SU-DHL-6 (cell line): Measurements from ENCODE around the gene NEB.
"Not testable (repeated sequence)": the region's sequence is repeated elsewhere in the genome, so short reads cannot be mapped to it uniquely, and the experiment has no call there.

Experiments
- H2AFZ ChIP-seq: fragments of 200-600 bp; sonication (generic); 2 replicates; pipeline ENCODE4 v1.6.1; 2014; ENCODE audit warnings: low read depth, mild to moderate bottlenecking, moderate library complexity, mixed read lengths, antibody characterized with exemption, low read length; ENCODE audit not compliant: severe bottlenecking
- H3F3A ChIP-seq: fragments of 200-600 bp; shearing (Covaris generic); 2 replicates; pipeline ENCODE4 v1.6.0; 2016; ENCODE audit warnings: antibody characterized with exemption, mild to moderate bottlenecking; ENCODE audit not compliant: insufficient read depth
- H3K27ac ChIP-seq: fragments of 200-600 bp; sonication (generic); 2 replicates; pipeline ENCODE4 v1.5.1; 2016; ENCODE audit warnings: low read depth, mild to moderate bottlenecking, low read length, moderate library complexity, mixed read lengths
- H3K27me3 ChIP-seq: fragments of 200-600 bp; sonication (generic), shearing (Covaris generic); 2 replicates; pipeline ENCODE4 v1.6.0; 2014; ENCODE audit warnings: mild to moderate bottlenecking, low read length
- H3K36me3 ChIP-seq: fragments of 200-600 bp; sonication (generic); 2 replicates; pipeline ENCODE4 v1.6.1; 2014; ENCODE audit warnings: mild to moderate bottlenecking, low read length, mixed read lengths
- H3K4me2 ChIP-seq: fragments of 300-600, 200-600 bp; shearing (Covaris generic), sonication (generic); 2 replicates; pipeline ENCODE4 v1.6.0; 2014; ENCODE audit warnings: low read length, low read depth, mild to moderate bottlenecking; ENCODE audit not compliant: poor library complexity, severe bottlenecking
- H3K4me3 ChIP-seq: fragments of 200-600 bp; sonication (generic); 2 replicates; pipeline ENCODE4 v1.5.1; 2014; ENCODE audit warnings: antibody characterized with exemption, low read length, mild to moderate bottlenecking, mixed read lengths; ENCODE audit not compliant: insufficient read depth, poor library complexity, severe bottlenecking
- H3K79me2 ChIP-seq: fragments of 200-600 bp; sonication (generic); 2 replicates; pipeline ENCODE4 v1.6.1; 2014; ENCODE audit warnings: mild to moderate bottlenecking, low read length, moderate library complexity; ENCODE audit not compliant: insufficient read depth
- H3K9ac ChIP-seq: fragments of 200-600 bp; sonication (generic); 2 replicates; pipeline ENCODE4 v1.7.0; 2014; ENCODE audit warnings: mild to moderate bottlenecking, low read length
- H3K9me2 ChIP-seq: fragments of 200-600 bp; sonication (generic); replicated peaks from 2 replicates; pipeline ENCODE4 v1.6.1; 2014; ENCODE audit warnings: low read length; ENCODE audit not compliant: insufficient read depth
- H3K9me3 ChIP-seq: fragments of 200-600 bp; sonication (generic); 2 replicates; pipeline ENCODE4 v1.6.1; 2014; ENCODE audit warnings: low read length, mixed read lengths; ENCODE audit not compliant: insufficient read depth
- H4K20me1 ChIP-seq: fragments of 200-600 bp; sonication (generic); 2 replicates; pipeline ENCODE4 v1.6.1; 2014; ENCODE audit warnings: low read depth, mild to moderate bottlenecking, antibody characterized with exemption, low read length, moderate library complexity, mixed read lengths
- CTCF ChIP-seq: fragments of 200-600 bp; sonication (generic); IDR thresholded peaks from one replicate; pipeline ENCODE4 v1.5.1; 2017; ENCODE audit warnings: antibody characterized with exemption, mild to moderate bottlenecking, low read length, moderate library complexity; ENCODE audit not compliant: insufficient read depth, poor library complexity, severe bottlenecking
- EZH2phosphoT487 ChIP-seq: fragments of 200-600 bp; sonication (generic), shearing (Covaris generic); conservative IDR thresholded peaks from 2 replicates; pipeline ENCODE4 v1.6.1; 2018; ENCODE audit warnings: mild to moderate bottlenecking, antibody characterized with exemption, low read length, moderate library complexity, mixed read lengths

NEB gene

DNA sequence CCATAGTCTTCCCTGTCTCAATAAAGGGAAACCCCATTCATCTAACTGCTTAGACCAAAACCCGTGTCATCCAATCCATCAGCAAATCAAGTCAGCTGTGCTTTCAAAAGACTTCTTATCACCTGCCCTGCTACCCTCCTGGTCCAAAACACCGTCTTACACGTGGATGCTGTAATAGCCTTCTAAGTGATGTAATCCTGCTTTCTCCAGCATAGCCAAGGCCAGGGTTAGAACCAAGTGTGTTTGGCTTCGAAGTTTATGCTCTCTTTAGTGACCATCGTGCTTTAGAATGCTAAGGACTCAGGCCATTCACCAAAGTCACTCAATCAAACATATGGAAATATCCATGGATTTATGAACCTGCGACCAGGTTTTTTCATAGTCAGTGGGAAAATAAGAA, 25.5 kb downstream of the NEB start:
- Histone ChIP-seq H3K9ac (no peak overlapping the region), H3K27me3 (no peaks in the 10 kb centered on the region), H3K9me3 (no peaks in the 10 kb centered on the region), H3K9me2 (no peaks in the 10 kb centered on the region), H3K4me2 (no peak overlapping the region), H3K79me2 (no peaks in the 10 kb centered on the region), H2AFZ (no peak overlapping the region), H3K27ac (no peak overlapping the region), H3F3A (no peaks in the 10 kb centered on the region), H3K36me3 (no peaks in the 10 kb centered on the region), H4K20me1 (no peaks in the 10 kb centered on the region), H3K4me3 (no peak overlapping the region)
- TF ChIP-seq CTCF (no peak), EZH2phosphoT487 (no peak)

- TF ChIP-seq EZH2phosphoT487 (no peak), CTCF (no peak)
- H3K9me2 ChIP-seq, result no peaks in the 10 kb centered on the region
- no peak overlapping the region for H3K4me2 ChIP-seq
These were observed 26.4 kb downstream of the NEB start for GRCh38 chr2:151707857-151708256.

DNA sequence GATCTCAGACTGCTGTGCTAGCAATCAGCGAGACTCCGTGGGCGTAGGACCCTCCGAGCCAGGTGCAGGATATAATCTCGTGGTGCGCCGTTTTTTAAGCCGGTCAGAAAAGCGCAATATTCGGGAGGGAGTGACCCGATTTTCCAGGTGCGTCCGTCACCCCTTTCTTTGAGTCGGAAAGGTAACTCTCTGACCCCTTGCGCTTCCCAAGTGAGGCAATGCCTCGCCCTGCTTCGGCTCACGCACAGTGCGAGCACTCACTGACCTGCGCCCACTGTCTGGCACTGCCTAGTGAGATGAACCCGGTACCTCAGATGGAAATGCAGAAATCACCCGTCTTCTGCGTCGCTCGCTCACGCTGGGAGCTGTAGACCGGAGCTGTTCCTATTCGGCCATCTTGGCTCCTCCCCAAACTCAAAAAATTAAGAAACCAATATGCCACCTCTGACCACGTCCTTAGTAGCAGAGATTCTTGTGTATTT, 29.8 kb downstream of the NEB start:
- not testable (repeated sequence) for H3F3A ChIP-seq, H3K27ac ChIP-seq, H3K4me2 ChIP-seq, H3K27me3 ChIP-seq, H3K9ac ChIP-seq, H2AFZ ChIP-seq, H3K9me3 ChIP-seq, H3K4me3 ChIP-seq, H3K79me2 ChIP-seq, H4K20me1 ChIP-seq, H3K36me3 ChIP-seq, H3K9me2 ChIP-seq

More at GRCh38 chr2:151707857-151708256, 26.4 kb downstream of the NEB start:
- Histone ChIP-seq H2AFZ (no peak overlapping the region), H3K27ac (no peak overlapping the region), H3K27me3 (no peaks in the 10 kb centered on the region), H3K36me3 (no peaks in the 10 kb centered on the region), H4K20me1 (no peaks in the 10 kb centered on the region), H3K79me2 (no peaks in the 10 kb centered on the region), H3K9ac (no peak overlapping the region), H3K9me3 (no peaks in the 10 kb centered on the region), H3F3A (no peaks in the 10 kb centered on the region), H3K4me3 (no peak overlapping the region)

- H2AFZ ChIP-seq, H3K4me2 ChIP-seq, H3K9me2 ChIP-seq, H3K27ac ChIP-seq, H3K36me3 ChIP-seq, H3K9me3 ChIP-seq, H4K20me1 ChIP-seq, H3F3A ChIP-seq, H3K4me3 ChIP-seq, H3K27me3 ChIP-seq, H3K79me2 ChIP-seq, H3K9ac ChIP-seq: not testable (repeated sequence)
These were observed 36.1 kb downstream of the NEB start for GRCh38 chr2:151698134-151698533.
